K562 (cell line): ENCODE measurements around the gene NRG3.

Experiments
- COPS2 ChIP-seq: fragments of 450-650 bp; conservative IDR thresholded peaks from 2 replicates; pipeline ENCODE4 v1.6.1; 2016; ENCODE audit warnings: mild to moderate bottlenecking, moderate library complexity
- FOS ChIP-seq: IDR thresholded peaks from 3 replicates; pipeline ENCODE4 v1.6.1; 2011; ENCODE audit not compliant: insufficient read length; ENCODE audit errors: extremely low read depth
- GTF2F1 ChIP-seq: IDR thresholded peaks from 2 replicates; pipeline ENCODE4 v1.6.1; 2011; ENCODE audit warnings: low read depth, low read length, improper control_type of control experiment
- HMG20A ChIP-seq: fragments of 450-650 bp; formaldehyde crosslinking; conservative IDR thresholded peaks from 2 replicates; pipeline ENCODE4 v1.4.0; 2020; ENCODE audit warnings: mild to moderate bottlenecking, mixed read lengths
- POLR2A ChIP-seq: fragments of 450-650 bp; conservative IDR thresholded peaks from 2 replicates; pipeline ENCODE4 v1.6.1; 2016
- RCOR1 ChIP-seq, 2 experiments: IDR thresholded peaks; 2 replicates each; pipeline ENCODE4 v1.6.1; 2012; ENCODE audit warnings: low read depth in 2 of 2, low read length in 2 of 2, borderline replicate concordance in 1 of 2, improper control_type of control experiment in 1 of 2
- ZBTB8A ChIP-seq: fragments of 450-650 bp; IDR thresholded peaks from 2 replicates; pipeline ENCODE4 v1.6.1; 2018; ENCODE audit warnings: mild to moderate bottlenecking, moderate library complexity; ENCODE audit not compliant: partially characterized antibody
- TF ChIP-seq, protein P1 (sequence below): sonication (generic); formaldehyde crosslinking; IDR thresholded peaks from 2 replicates; pipeline ENCODE4 v1.9.0; 2022; ENCODE audit warnings: mild to moderate bottlenecking, missing genetic modification reagents
- TF ChIP-seq, protein P2 (sequence below), 3 experiments: IDR thresholded peaks in 2 of 3; conservative IDR thresholded peaks in 1 of 3; 2 replicates each; pipeline ENCODE4 v1.5.1; 2011 to 2012; ENCODE audit warnings: low read length in 3 of 3, mild to moderate bottlenecking in 3 of 3, control low read depth in 2 of 3, improper control_type of control experiment in 1 of 3, inconsistent platforms in 1 of 3, low read depth in 1 of 3, mixed read lengths in 1 of 3, moderate library complexity in 1 of 3; ENCODE audit not compliant: insufficient read depth in 2 of 3
- TF ChIP-seq, protein P3 (sequence below): sonication (generic); formaldehyde crosslinking; IDR thresholded peaks from 2 replicates; pipeline ENCODE4 v1.8.1; 2023; ENCODE audit warnings: mild to moderate bottlenecking, missing genetic modification reagents
- TF ChIP-seq, protein P4 (sequence below): fragments of 250-450 bp; sonication (Bioruptor Pico); IDR thresholded peaks from 2 replicates; pipeline ENCODE4 v1.8.0; 2022; ENCODE audit warnings: moderate library complexity, mild to moderate bottlenecking, inconsistent platforms

DNA sequence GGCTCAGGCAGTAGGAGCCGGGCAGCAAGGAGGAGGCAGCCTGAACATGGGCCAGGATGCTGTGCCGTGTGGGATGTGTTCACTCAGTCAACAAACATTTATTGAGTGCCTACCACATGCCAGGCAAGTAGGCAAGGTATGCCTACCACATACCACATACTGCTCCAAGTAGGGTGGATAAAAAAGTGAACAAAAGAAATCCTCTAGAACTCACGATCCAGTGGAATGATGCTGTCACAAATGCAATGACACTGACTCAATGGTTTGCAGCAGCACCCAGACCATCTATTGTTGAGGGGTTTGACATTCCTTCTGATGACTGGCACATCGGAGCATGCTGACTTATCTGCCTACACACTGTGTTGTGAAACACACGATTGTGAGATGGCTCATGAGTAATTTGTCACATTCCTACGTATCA is 413.5 kb downstream of the NRG3 start:
- TF ChIP-seq HMG20A (no peak), GTF2F1 (no peak), POLR2A (no peak), RCOR1 (IDR thresholded peaks at IDR 0.05; ENCODE audit: borderline replicate concordance in 1 of 2, low read depth in 2 of 2, low read length in 2 of 2) (no peak), FOS (no peak), COPS2 (no peak), ZBTB8A (no peak)
- TF ChIP-seq, protein P1, sequence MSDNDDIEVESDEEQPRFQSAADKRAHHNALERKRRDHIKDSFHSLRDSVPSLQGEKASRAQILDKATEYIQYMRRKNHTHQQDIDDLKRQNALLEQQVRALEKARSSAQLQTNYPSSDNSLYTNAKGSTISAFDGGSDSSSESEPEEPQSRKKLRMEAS = no peak
- TF ChIP-seq, protein P2, sequence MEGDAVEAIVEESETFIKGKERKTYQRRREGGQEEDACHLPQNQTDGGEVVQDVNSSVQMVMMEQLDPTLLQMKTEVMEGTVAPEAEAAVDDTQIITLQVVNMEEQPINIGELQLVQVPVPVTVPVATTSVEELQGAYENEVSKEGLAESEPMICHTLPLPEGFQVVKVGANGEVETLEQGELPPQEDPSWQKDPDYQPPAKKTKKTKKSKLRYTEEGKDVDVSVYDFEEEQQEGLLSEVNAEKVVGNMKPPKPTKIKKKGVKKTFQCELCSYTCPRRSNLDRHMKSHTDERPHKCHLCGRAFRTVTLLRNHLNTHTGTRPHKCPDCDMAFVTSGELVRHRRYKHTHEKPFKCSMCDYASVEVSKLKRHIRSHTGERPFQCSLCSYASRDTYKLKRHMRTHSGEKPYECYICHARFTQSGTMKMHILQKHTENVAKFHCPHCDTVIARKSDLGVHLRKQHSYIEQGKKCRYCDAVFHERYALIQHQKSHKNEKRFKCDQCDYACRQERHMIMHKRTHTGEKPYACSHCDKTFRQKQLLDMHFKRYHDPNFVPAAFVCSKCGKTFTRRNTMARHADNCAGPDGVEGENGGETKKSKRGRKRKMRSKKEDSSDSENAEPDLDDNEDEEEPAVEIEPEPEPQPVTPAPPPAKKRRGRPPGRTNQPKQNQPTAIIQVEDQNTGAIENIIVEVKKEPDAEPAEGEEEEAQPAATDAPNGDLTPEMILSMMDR (IDR thresholded peaks at IDR 0.05 in 2 of 3, conservative IDR thresholded peaks at IDR 0.05 in 1 of 3; ENCODE audit: insufficient read depth in 2 of 3, low read depth in 1 of 3, low read length in 3 of 3) = no peak
- TF ChIP-seq, protein P3, sequence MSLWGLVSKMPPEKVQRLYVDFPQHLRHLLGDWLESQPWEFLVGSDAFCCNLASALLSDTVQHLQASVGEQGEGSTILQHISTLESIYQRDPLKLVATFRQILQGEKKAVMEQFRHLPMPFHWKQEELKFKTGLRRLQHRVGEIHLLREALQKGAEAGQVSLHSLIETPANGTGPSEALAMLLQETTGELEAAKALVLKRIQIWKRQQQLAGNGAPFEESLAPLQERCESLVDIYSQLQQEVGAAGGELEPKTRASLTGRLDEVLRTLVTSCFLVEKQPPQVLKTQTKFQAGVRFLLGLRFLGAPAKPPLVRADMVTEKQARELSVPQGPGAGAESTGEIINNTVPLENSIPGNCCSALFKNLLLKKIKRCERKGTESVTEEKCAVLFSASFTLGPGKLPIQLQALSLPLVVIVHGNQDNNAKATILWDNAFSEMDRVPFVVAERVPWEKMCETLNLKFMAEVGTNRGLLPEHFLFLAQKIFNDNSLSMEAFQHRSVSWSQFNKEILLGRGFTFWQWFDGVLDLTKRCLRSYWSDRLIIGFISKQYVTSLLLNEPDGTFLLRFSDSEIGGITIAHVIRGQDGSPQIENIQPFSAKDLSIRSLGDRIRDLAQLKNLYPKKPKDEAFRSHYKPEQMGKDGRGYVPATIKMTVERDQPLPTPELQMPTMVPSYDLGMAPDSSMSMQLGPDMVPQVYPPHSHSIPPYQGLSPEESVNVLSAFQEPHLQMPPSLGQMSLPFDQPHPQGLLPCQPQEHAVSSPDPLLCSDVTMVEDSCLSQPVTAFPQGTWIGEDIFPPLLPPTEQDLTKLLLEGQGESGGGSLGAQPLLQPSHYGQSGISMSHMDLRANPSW = no peak
- TF ChIP-seq, protein P4, sequence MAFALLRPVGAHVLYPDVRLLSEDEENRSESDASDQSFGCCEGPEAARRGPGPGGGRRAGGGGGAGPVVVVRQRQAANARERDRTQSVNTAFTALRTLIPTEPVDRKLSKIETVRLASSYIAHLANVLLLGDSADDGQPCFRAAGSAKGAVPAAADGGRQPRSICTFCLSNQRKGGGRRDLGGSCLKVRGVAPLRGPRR (CRISPR knock-in tag) = no peak
